HG03095 (cell line): ENCODE results near the gene XIRP2.

Experiments
- ATAC-seq: cut with Tn5 transposase; IDR thresholded peaks from one replicate; pipeline ENCODE4 v1.9.1; 2021; ENCODE audit warnings: moderate library complexity; ENCODE audit not compliant: unreplicated experiment

XIRP2 gene, protein sequence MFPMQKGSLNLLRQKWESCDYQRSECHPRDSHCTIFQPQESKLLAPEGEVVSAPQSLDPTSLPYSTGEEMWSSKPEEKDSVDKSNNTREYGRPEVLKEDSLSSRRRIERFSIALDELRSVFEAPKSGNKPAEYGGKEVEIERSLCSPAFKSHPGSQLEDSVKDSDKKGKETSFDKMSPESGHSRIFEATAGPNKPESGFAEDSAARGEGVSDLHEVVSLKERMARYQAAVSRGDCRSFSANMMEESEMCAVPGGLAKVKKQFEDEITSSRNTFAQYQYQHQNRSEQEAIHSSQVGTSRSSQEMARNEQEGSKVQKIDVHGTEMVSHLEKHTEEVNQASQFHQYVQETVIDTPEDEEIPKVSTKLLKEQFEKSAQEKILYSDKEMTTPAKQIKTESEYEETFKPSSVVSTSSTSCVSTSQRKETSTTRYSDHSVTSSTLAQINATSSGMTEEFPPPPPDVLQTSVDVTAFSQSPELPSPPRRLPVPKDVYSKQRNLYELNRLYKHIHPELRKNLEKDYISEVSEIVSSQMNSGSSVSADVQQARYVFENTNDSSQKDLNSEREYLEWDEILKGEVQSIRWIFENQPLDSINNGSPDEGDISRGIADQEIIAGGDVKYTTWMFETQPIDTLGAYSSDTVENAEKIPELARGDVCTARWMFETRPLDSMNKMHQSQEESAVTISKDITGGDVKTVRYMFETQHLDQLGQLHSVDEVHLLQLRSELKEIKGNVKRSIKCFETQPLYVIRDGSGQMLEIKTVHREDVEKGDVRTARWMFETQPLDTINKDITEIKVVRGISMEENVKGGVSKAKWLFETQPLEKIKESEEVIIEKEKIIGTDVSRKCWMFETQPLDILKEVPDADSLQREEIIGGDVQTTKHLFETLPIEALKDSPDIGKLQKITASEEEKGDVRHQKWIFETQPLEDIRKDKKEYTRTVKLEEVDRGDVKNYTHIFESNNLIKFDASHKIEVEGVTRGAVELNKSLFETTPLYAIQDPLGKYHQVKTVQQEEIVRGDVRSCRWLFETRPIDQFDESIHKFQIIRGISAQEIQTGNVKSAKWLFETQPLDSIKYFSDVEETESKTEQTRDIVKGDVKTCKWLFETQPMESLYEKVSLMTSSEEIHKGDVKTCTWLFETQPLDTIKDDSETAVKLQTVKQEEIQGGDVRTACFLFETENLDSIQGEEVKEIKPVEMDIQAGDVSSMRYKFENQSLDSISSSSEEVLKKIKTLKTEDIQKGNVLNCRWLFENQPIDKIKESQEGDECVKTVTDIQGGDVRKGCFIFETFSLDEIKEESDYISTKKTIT (N-terminal part only)

GRCh38 chr2:166888180-166888579, at the start of gene XIRP2:
XIRP2 (plus strand) TSS chr2:166888480; CDS start chr2:166903483, 15,003 bp downstream.
- no peak for ATAC-seq

DNA sequence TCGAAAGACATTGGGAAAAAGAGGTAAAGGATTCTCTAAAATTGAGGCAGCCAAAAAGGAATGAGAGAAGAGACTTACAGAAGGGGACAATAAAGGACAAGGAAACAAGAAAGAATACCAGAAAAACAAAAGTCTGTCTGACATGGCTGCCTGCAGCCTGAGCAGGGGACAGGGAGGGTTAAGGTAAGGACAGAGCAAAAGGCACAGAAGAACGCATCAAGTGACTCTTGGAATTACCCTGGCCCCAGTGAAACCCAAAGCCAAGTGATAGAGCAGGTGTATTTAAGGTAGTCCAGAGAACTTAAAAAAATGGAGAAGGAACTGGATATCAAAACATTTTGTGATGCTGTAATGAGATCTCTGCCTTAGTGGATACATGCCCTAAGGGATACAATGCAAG, 47.1 kb upstream of the XIRP2 start:
- ATAC-seq = no peak

DNA sequence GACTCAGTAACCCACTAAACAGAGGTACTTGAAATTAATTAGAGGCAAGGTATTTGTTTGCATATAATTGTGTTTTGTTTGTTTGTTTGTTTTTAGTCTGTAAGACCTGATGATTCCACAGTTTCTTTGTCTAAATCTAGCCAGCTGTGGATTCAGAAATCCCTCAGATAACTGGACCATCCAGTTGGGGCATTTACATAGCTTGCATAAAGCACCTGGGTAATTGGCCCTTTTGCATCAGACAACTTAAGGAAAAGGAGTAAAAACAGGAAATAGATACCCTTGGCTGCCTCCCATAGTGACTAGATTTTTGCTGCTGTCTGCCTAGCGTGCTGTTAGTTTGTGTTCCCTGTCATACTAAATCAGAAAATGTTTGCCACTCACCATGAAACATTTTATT, 46.6 kb upstream of the XIRP2 start:
- ATAC-seq = no peak

DNA sequence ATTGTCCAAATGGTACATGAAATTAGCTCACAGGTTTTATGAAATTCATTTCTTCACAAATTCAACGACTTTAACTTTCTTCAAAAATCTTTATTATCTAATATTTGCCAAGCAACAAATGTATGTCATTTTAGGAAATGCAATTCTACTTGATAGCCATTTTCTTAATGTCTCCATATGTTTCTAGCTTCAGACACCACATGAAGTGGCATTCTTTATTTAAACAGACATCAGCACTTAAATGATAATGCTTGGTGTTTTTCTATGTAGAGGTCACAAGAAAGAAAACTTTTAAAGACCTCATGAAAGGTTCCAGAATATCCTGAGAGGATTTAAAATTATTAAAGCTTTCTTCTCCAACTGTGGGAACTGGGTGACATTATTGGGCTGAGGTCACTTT, 44.2 kb upstream of the XIRP2 start:
- ATAC-seq = no peak

DNA sequence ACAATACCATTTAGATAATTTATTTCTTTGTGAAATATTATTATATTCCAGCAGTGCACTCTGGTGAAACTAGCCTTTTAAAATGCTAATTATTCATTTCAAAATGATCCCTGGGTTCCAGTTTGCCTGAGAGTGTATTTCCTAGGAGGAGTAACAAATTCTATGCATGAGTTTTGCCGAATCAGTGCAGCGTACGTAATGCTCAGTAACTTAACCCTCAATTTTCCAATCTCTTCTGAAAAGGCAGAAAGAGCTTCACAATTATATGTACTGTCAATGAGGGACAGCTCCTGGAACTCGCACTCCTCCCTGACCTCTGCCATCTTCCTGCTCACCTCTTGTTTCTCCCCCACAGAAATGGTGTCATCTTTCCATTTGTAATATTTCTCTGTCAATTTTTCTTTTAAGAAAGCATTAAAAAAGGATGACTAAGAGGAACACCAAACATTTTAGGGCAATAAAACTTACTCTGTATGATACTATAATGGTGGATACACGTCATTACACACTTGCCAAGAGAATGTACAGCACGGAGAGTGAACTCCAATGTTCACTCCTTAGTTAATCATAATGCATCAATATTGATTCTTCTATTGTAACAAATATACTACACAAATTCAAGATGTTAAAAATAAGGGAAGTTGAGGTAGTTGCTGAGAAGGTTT, 25.7 kb upstream of the XIRP2 start:
- ATAC-seq = no peak

DNA sequence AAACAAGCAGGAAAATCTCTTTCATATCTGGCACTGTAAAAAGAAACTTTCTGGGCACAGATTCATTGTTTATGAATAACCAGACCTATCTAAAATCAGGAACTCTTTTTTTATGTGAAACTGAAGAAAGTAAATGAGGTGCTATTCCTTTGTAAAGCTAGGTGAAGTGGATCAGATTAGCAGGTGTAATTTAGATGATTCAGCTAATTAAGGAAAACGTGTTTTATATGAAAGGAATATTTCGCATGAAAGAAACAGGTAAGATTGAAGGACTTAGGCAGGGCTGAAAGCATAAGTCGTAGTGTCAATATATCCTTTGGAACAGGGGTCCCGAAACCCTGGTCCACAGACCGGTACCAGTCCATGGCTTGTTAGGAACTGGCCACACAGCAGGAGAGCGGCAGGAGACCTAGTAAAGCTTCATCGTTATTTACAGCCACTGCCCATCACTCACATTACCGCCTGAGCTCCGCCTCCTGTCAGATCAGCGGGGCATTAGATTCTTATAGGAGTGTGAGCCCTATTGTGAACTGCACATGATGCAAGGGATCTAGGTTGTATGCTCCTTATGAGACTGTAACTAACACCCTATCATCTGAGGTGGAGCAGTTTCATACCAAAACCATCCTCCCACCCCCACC, 20.3 kb upstream of the XIRP2 start:
- no peak for ATAC-seq

GRCh38 chr2:166870346-166870745, 17.9 kb upstream of the XIRP2 start:
- no peak for ATAC-seq

DNA sequence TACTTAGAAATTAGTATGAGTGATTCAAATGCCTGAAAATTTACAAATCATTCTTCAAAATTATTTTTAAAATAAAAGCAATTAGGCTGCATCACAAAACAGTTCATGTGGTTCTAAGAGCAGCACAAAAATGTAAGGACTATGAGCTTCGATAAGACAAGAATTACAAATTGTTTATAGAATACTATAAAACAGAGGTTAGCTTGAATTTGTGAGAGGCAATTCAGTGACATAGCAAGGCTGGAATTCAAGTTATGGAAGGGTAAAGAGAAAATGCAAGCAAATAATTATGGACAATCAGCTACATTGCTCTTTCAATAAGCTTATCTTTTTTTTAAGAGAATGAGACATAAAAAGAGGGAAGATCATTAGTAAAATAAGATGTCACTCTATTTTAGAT, 7.1 kb upstream of the XIRP2 start:
- no peak for ATAC-seq

DNA sequence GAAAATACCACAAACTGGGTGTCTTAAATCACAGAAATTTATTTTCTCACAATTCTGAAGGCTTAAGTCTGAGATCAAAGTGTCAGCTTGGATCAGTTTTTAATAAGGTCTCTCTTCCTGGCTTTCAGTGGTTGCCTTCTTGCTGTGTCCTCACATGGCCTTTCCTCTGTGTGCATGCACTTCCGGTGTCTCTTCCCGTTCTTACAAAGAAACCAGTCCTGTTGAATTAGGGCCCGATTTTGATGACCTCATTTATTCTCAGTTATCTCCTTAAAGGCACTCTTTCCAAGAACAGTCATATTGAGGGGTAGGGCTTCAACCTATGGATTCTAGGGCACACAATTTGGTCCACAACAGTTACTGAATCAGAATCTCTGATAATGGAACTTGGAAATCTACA, 5.4 kb upstream of the XIRP2 start:
- no peak for ATAC-seq

DNA sequence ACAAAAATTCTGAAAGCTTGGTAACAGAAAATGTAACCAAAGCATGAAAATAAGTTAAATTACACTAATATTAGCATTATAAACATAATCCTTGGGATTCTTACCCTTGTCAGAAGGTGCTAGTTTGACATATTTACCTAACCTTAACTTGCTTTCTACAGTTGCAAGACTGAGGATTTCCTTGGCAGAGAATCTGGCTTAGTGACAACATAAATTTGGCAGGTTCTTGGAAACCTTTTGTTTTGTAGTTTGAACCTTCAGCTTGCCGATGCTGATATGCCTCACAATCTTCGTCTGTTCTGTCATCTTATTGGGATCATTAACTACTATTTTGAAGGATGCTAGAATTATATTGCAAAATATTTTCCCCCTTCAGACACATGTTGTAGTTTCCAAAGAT, 3.4 kb downstream of the XIRP2 start:
- ATAC-seq = no peak

- ATAC-seq = no peak
These were observed 4.1 kb downstream of the XIRP2 start for GRCh38 chr2:166892397-166892796.

DNA sequence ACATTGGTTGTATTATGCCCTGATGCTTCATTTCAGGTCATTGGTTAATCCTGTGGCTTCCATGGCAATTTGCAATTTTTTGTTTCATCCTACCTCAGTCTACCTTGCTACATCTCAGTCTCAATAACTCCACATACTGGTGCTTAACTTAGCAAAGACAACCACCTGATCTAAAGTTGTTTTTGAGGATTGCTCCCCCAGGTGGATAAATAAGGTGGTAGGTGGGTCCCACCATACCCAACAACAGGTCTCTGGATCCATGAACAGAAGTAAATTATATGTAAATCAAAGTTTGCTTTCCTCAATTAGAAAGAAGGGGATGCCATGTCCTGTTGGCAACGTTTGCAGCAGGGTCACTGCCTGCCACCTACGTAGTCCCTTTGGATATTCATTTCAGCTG, 7.0 kb downstream of the XIRP2 start:
- no peak for ATAC-seq

GRCh38 chr2:166897666-166898065, 9.4 kb downstream of the XIRP2 start:
- no peak for ATAC-seq

GRCh38 chr2:166899676-166900075, 11.4 kb downstream of the XIRP2 start:
- no peak for ATAC-seq

DNA sequence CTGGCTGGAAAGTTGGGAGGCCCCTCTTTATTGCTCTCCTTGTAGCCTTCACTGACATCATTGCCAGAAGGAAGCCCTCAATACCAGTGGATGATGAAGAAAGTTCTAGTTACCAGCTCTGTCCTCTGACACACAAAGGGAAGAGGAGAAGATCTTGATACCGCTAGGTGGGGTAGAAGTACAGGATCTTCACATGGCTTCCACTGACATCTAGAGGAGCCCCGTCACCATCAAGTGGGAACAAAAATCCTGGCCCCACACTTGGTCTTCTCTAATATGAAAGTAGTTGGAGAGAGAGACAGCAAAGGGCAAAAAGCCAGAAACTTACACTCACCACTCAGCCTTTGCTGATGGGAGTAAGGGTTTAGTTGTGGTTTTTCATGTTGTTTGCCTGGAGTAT, 12.4 kb downstream of the XIRP2 start:
- no peak for ATAC-seq

DNA sequence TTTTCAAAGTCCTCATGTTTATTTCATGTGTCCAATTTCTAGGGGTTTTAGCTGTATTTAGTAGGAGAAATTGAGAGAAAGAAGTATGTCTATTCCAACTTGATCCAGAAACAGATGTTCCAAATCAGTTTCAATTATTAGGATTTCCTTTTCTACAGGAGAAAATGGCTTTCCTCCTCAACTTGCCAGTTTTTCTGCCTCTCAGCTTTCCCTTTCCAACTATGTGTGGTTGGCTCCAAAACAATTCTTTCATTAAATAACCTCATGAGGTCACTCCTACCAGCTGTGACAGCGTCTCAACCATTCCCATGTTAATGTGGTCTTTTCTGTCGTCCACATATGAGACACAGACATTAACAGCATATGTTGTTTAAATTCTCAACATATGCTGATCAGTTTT, 13.1 kb downstream of the XIRP2 start:
- no peak for ATAC-seq

DNA sequence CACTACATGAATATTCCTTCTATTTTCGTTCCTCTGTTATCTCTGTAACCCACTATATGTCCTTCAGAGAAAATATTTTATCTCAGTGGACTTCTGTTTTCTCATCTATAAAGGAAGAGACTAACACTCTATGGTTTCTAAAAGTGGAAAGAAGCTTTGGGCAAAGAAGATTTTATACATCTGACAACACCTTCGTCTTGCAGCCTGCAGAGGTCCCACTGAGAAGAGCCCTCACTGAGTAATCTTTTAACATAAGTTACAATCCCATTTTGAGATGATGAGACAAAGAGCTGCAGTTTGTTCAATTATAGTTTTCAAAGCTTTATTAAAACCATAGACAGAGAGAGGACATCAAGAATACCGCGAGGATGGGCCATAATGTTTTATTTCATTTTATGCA, 28.7 kb downstream of the XIRP2 start:
- no peak for ATAC-seq

DNA sequence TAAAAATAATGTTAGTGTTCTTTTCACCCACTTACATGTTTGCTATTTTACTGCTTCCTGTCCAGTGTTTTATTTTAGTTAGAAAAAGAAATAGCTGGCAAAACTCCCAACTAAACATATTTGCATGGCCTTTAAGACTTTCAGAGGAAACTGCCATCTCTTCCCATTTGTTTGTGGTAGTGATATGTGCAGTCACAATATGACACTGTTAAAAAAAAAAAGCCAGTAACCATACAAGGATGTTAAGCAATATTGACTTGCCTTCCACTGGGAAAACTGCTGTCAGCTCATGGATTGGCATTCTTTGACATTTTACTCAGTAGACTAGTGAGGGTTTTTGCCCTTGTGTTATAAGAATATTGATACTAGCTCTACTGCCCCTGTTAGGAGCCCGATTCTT, 29.1 kb downstream of the XIRP2 start:
- ATAC-seq = no peak

DNA sequence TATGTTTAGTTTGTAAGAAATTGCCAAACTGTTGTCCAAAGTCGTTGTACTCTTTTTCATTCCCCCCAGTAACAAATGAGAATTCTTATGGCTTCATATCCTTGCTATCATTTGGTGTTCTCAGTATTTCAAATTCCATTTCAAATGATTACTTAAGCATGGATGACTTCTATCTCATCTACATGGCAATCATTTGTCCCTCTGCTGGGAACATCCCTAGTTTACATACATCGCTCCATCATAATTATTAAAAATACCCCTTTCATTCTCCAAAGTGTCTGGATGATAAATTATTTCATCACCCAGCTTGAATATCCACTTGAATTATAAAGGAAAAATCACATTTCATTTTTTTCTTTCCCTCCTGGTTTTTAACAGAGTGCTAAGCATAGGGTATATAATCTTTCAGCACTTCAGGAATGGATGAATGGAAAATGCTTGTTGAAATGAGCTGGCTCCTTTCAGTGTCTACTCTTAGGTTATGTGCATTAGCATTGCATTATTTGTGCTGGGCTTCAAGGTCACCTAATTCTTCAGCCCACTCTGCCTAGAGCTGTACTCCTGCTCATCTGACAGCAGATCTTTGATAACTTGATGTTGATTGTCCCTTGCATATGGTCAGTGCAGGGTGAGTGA, 33.1 kb downstream of the XIRP2 start:
- no peak for ATAC-seq

DNA sequence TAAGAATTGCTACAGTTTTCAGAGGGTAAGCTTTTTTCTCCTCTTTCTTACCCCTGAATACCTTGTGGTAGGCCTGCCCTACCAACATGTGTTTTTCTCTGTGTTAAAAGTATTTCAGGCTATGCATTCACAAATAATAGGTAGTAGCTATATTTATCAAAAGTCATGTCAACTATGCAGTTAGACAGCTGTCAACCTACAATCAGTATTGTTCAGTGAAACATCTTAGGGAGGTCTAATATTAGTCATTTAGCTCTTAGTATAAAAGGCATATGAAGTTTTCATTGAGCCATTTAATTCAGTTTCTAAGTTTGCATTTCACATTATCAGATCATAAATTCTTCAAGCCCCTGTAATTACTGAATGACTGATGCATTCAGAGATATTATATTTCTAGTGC, 36.7 kb downstream of the XIRP2 start:
- ATAC-seq = no peak
